Measurements from ENCODE around the gene TRAF2.

- TF ChIP-seq CTCF (IDR thresholded peaks at IDR 0.05): no peak
- TF ChIP-seq EP300 (IDR thresholded peaks at IDR 0.05): no peak
Observed at GRCh38 chr9:136900988-136901515, 14.7 kb downstream of the TRAF2 start.

Data from stomach (tissue), 4 donors.